ENCODE measurements around the gene GRK6.
"Not testable (repeated sequence)": the region's sequence is repeated elsewhere in the genome, so short reads cannot be mapped to it uniquely, and the experiment has no call there.

The GRK6 gene

GRCh38 chr5:177399997-177400868 lies 26.2 kb upstream of the GRK6 start, which contains the start of gene PFN3:
PFN3 (minus strand) TSS chr5:177400661; CDS start chr5:177400576, 85 bp downstream.
- no peak for DNase-seq

- peak; percentile 75 for DNase-seq
Measured at GRCh38 chr5:177402271-177403043, 24.0 kb upstream of the GRK6 start.

GRCh38 chr5:177403102-177403791 lies 23.2 kb upstream of the GRK6 start:
- peak; percentile 61 for DNase-seq

- peak; percentile 87 for DNase-seq
Measured at GRCh38 chr5:177403792-177404640, 22.5 kb upstream of the GRK6 start.

- no peak for DNase-seq
Measured at GRCh38 chr5:177404641-177405179, 21.8 kb upstream of the GRK6 start.

GRCh38 chr5:177405312-177405711 lies 21.2 kb upstream of the GRK6 start:
- no peak for DNase-seq

GRCh38 chr5:177405805-177406204 lies 20.7 kb upstream of the GRK6 start:
- DNase-seq: no peak

- no peak for DNase-seq
Measured at GRCh38 chr5:177409043-177409801, 17.3 kb upstream of the GRK6 start, which contains the start of gene F12. F12 (minus strand) TSS chr5:177409564; CDS start chr5:177409527, 37 bp downstream.

- DNase-seq: no peak
Measured at GRCh38 chr5:177410575-177410974, 15.9 kb upstream of the GRK6 start.

GRCh38 chr5:177412603-177413233 lies 13.8 kb upstream of the GRK6 start:
- DNase-seq: no peak

GRCh38 chr5:177414481-177414880 lies 12.0 kb upstream of the GRK6 start:
- DNase-seq: no peak

- DNase-seq: not testable (repeated sequence)
Measured at GRCh38 chr5:177417081-177417480, 9.4 kb upstream of the GRK6 start.

- DNase-seq: no peak
Measured at GRCh38 chr5:177419046-177419445, 7.4 kb upstream of the GRK6 start.

- DNase-seq: not testable (repeated sequence)
Measured at GRCh38 chr5:177420472-177420871, 6.0 kb upstream of the GRK6 start.

GRCh38 chr5:177421062-177421798 lies 5.2 kb upstream of the GRK6 start:
- no peak for DNase-seq

GRCh38 chr5:177423671-177424070 lies 2.8 kb upstream of the GRK6 start:
- no peak for DNase-seq

GRCh38 chr5:177425196-177425800 lies 1.2 kb upstream of the GRK6 start:
- DNase-seq: no peak

- DNase-seq: peak; percentile 100
Measured at GRCh38 chr5:177425801-177426565, 493 bp upstream of the GRK6 start.
